CD4-positive, alpha-beta memory T cell (primary cell): ENCODE data around the gene SHC3. TPM values are rescaled to one million over a fixed set of nuclear protein-coding genes. Genes with fewer than 3 reads are reported as not detected.

Source experiments
- CTCF ChIA-PET: fragments of 350-600 bp; sonication (Branson Sonifier 250); formaldehyde crosslinking; loops from one replicate; lab custom pipeline; 2021; ENCODE audit warnings: inconsistent platforms; ENCODE audit not compliant: partially characterized antibody; lab: Charles Lee
- POLR2A ChIA-PET: fragments of 350-600 bp; sonication (Branson Sonifier 250); formaldehyde crosslinking; loops from one replicate; lab custom pipeline; 2021; ENCODE audit not compliant: partially characterized antibody; lab: Charles Lee
- DNase-seq, 5 donors: peaks; one replicate each; pipeline versions ENCODE4 v3.0.0 to v3.0.0-alpha.2; 2020 to 2022; ENCODE audit warnings: mixed read lengths in 1 of 5
- H3K27ac ChIP-seq: one replicate; pipeline ENCODE4 v1.7.0; 2013; ENCODE audit warnings: low read depth, low read length
- H3K27me3 ChIP-seq: 2 replicates; pipeline ENCODE4 v1.7.0; 2013; ENCODE audit warnings: mild to moderate bottlenecking, low read length, moderate library complexity; ENCODE audit not compliant: insufficient read depth
- H3K36me3 ChIP-seq: 2 replicates; pipeline ENCODE4 v1.7.0; 2013; ENCODE audit warnings: mild to moderate bottlenecking, low read length, moderate library complexity; ENCODE audit not compliant: insufficient read depth
- H3K4me1 ChIP-seq: 2 replicates; pipeline ENCODE4 v1.7.0; 2013; ENCODE audit warnings: mild to moderate bottlenecking, low read length, moderate library complexity; ENCODE audit not compliant: insufficient read depth
- H3K4me3 ChIP-seq, 2 donors: one replicate each; pipeline ENCODE4 v1.7.0; 2013; ENCODE audit warnings: low read length in 2 of 2, mild to moderate bottlenecking in 1 of 2
- H3K9me3 ChIP-seq, 2 donors: one replicate each; pipeline ENCODE4 v1.7.0; 2013; ENCODE audit warnings: low read length in 2 of 2, control low read depth in 1 of 2; ENCODE audit not compliant: control insufficient read depth in 1 of 2
- H3K27ac Mint-ChIP-seq, 7 donors: one replicate each; pipeline ENCODE4 v1.8.0; 2020 to 2021; ENCODE audit warnings: mixed read lengths in 7 of 7, mild to moderate bottlenecking in 6 of 7, inconsistent platforms in 3 of 7, moderate library complexity in 3 of 7
- H3K27me3 Mint-ChIP-seq, 2 donors: one replicate each; pipeline ENCODE4 v1.8.0; 2020 to 2021; ENCODE audit warnings: mixed read lengths in 2 of 2
- H3K36me3 Mint-ChIP-seq, 2 donors: one replicate each; pipeline ENCODE4 v1.8.0; 2020 to 2021; ENCODE audit warnings: mixed read lengths in 2 of 2, inconsistent platforms in 1 of 2, mild to moderate bottlenecking in 1 of 2
- H3K4me1 Mint-ChIP-seq, 4 donors: one replicate each; pipeline ENCODE4 v1.8.0; 2020 to 2021; ENCODE audit warnings: mixed read lengths in 4 of 4, mild to moderate bottlenecking in 1 of 4
- H3K4me3 Mint-ChIP-seq, 8 donors: one replicate each; pipeline ENCODE4 v1.8.0; 2020 to 2021; ENCODE audit warnings: mixed read lengths in 8 of 8, mild to moderate bottlenecking in 7 of 8, moderate library complexity in 6 of 8, inconsistent platforms in 3 of 8
- H3K9me3 Mint-ChIP-seq, 8 donors: one replicate each; pipeline ENCODE4 v1.8.0; 2020 to 2021; ENCODE audit warnings: mixed read lengths in 8 of 8, mild to moderate bottlenecking in 5 of 8, inconsistent platforms in 3 of 8, moderate library complexity in 1 of 8
- intact Hi-C: fragments of 100-400 bp; cut with micrococcal nuclease; formaldehyde crosslinking; loops from one replicate; pipeline ENCODE4 v1.15.1; 2023
- polyA plus RNA-seq, 2 donors: library from polyadenylated mRNA; unstranded; fragments of 300-500 nt; fragmentation: Illumina TruSeq; gene quantifications; one replicate each; pipeline ENCODE4 v1.2.3, GENCODE V29; 2021
- total RNA-seq, 2 experiments: library from RNA; stranded (reverse); gene quantifications; one replicate each; pipeline ENCODE4 v1.2.3, GENCODE V29; 2021

Gene SHC3
- total and polyA plus RNA-seq, 4 experiments from 2014 or later: 0.06 TPM; not detected in 3

DNA sequence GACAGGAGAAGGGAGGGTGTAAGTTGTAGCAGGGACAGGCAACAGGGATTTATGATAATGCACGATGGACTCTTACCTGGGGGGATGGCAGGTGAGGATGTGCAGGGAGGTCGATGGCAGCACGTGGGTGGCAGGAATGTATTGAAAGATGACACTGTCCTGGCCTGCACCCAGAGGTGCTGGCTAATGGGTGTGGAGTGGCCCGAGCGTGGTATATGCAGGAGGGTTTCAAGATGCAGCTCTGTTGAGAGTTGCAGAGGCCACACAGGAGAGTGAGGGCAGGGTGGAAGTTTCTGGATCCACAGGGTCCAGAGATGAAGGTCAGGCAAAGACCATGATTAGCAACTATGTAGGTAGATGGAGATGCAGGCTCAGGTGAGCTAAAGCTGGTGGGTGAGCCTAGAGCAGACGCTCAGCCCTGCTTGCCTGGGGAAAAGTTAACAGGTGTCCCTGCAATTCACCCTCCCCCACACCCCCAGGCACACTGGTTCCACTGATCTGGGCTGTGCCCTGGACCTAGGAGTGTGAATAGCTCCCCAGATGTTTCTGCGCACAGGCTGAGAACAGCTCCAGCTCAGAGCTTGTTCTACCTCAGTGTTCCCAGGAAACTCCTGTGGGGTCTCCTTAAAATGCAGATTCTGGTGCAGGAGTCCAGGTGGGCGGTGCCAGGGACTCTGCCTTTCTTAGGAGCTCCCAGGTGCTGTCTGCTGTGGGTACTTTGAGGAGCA, 208.8 kb downstream of the SHC3 start:
- Histone ChIP-seq H3K4me1 (no peaks in the 10 kb centered on the region), H3K9me3 (no peaks in the 10 kb centered on the region), H3K27ac (no peak overlapping the region), H3K36me3 (no peaks in the 10 kb centered on the region), H3K27me3 (no peaks in the 10 kb centered on the region), H3K4me3 (no peak overlapping the region)
- POLR2A ChIA-PET: no interaction called here
- Mint-ChIP-seq H3K27ac (no peak overlapping the region), H3K4me1 (no peaks in the 10 kb centered on the region), H3K27me3 (peaks cover 2 to 3% of the 10 kb centered on the region in 2 donors), H3K36me3 (no peaks in the 10 kb centered on the region), H3K9me3 (no peaks in the 10 kb centered on the region), H3K4me3 (no peak overlapping the region)
- CTCF ChIA-PET: no interaction called here
- intact Hi-C loops: no loop called here
- DNase-seq: no peak

DNA sequence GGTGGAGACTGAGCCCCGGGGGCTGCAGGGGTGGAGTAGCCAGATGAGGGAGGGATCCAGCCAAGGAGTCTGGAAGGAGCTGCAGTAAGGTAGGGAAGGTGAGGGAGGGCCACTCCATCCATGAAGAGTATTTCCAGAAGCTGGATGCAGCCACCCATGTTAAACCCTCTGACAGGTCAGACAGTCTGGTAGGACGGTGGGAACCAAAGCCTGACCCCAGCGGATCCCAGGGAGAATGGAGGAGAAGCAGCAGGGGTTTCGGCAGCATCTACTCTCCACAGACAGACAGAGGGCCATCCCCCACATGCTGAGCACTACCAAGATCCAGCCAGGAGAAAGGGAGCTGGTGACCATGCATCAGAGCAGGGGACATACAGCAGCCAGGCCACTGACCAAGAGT, 209.8 kb downstream of the SHC3 start:
- Histone ChIP-seq H3K36me3 (no peaks in the 10 kb centered on the region), H3K27ac (no peak overlapping the region), H3K4me1 (no peaks in the 10 kb centered on the region), H3K27me3 (no peaks in the 10 kb centered on the region), H3K4me3 (no peak overlapping the region), H3K9me3 (no peaks in the 10 kb centered on the region)
- no peak overlapping the region for H3K27ac Mint-ChIP-seq
- H3K4me3 Mint-ChIP-seq: no peak overlapping the region
- H3K27me3 Mint-ChIP-seq: peaks cover 2 to 3% of the 10 kb centered on the region in 2 donors
- H3K9me3 Mint-ChIP-seq: no peaks in the 10 kb centered on the region
- no peaks in the 10 kb centered on the region for H3K4me1 Mint-ChIP-seq
- DNase-seq: no peak
- H3K36me3 Mint-ChIP-seq: no peaks in the 10 kb centered on the region
- intact Hi-C loops: no loop called here
- ChIA-PET POLR2A (no interaction called here), CTCF (no interaction called here)

DNA sequence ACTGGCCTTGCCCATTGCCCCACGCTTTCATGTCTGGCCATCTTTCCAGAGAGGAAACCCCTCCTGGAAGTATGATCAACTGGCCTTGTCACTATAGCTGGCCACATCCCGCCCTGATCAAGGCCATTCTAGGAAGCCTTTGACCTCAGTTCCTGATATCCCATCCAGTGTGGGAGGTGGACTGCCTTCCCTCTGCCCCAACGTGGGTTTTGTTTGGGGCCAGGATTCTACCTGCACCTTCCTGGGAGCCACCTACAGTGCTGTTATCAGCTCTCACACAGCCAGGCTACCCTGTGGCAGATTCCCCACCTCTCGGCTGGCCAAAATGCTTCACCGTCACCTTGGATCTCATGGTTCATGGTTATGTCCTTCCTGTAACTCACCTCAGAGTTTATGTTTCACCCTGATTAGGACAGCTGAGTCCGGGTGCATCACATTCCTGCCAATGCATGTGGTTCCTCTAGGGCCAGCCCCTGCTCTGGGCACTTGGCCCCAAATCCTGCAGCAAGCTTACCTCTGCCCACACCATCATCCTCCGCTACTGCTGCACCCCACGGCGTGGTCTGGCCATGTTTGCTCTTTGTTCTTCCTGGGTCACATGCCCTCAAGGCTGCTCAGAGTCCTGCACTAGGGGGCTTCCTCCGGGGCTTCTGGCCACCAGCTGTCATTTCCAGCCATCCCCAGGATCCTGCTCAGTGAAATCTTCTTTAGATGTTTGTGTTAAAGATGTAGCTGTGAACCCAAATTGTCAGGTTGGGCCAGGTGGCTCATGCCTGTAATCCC, 211.5 kb downstream of the SHC3 start:
- Histone ChIP-seq H3K36me3 (no peaks in the 10 kb centered on the region), H3K9me3 (no peaks in the 10 kb centered on the region), H3K4me3 (no peak overlapping the region), H3K27me3 (no peaks in the 10 kb centered on the region), H3K27ac (no peak overlapping the region), H3K4me1 (no peaks in the 10 kb centered on the region)
- Mint-ChIP-seq H3K4me3 (no peak overlapping the region), H3K27ac (no peak overlapping the region), H3K9me3 (no peaks in the 10 kb centered on the region), H3K4me1 (no peaks in the 10 kb centered on the region), H3K27me3 (peaks cover 2 to 6% of the 10 kb centered on the region in 2 donors), H3K36me3 (no peaks in the 10 kb centered on the region)
- POLR2A ChIA-PET: no interaction called here
- DNase-seq: no peak
- CTCF ChIA-PET: no interaction called here
- intact Hi-C loops: no loop called here

DNA sequence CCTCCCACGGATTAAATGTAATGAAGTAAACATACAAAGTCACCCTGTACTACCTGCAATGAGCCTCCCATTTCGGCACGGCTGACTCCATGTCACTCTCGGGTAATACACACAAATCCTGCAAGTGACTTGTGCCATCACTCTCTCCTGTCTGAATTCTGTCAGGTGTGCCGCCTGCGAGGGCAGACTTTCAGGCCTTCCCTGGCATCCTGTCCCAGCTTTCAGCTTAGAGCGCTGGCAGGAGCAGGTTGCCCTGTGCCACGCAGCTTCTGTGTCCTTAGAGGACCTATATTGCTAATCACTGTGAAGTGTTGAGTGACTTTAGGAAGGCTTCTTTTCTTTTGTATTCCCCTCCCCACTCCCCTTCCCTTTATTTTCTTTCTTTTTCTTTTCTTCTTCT, 213.1 kb downstream of the SHC3 start:
- Mint-ChIP-seq H3K27ac (no peak overlapping the region), H3K4me3 (no peak overlapping the region), H3K36me3 (no peaks in the 10 kb centered on the region), H3K4me1 (no peaks in the 10 kb centered on the region), H3K27me3 (peaks cover 2 to 6% of the 10 kb centered on the region in 2 donors), H3K9me3 (no peaks in the 10 kb centered on the region)
- intact Hi-C loops: no loop called here
- no peak for DNase-seq
- POLR2A ChIA-PET: no interaction called here
- no peak overlapping the region for H3K27ac ChIP-seq
- H3K9me3 ChIP-seq: no peaks in the 10 kb centered on the region
- no peak overlapping the region for H3K4me3 ChIP-seq
- H3K36me3 ChIP-seq: no peaks in the 10 kb centered on the region
- H3K4me1 ChIP-seq: no peaks in the 10 kb centered on the region
- CTCF ChIA-PET: no interaction called here
- H3K27me3 ChIP-seq: no peaks in the 10 kb centered on the region

DNA sequence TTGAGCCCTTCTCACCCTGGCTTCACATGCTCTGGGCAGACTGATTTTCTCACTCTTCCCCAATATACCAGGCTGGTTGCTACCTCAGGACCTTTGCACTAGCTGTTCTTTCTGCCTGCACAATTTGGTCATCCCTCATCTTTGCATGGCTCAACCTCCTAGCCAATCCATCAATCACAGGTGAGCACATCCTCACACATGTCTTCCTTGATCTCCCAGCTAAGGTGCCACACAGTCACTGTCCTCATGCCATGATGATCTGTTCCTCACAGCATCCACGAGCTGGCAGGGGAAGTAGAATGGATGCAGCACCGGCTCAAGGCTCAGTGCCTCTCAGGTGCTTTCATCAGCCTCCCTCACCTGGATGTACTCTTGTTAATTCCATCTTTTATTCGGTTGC, 218.0 kb downstream of the SHC3 start:
- POLR2A ChIA-PET: no interaction called here
- no peak for DNase-seq
- no peaks in the 10 kb centered on the region for H3K9me3 Mint-ChIP-seq

DNA sequence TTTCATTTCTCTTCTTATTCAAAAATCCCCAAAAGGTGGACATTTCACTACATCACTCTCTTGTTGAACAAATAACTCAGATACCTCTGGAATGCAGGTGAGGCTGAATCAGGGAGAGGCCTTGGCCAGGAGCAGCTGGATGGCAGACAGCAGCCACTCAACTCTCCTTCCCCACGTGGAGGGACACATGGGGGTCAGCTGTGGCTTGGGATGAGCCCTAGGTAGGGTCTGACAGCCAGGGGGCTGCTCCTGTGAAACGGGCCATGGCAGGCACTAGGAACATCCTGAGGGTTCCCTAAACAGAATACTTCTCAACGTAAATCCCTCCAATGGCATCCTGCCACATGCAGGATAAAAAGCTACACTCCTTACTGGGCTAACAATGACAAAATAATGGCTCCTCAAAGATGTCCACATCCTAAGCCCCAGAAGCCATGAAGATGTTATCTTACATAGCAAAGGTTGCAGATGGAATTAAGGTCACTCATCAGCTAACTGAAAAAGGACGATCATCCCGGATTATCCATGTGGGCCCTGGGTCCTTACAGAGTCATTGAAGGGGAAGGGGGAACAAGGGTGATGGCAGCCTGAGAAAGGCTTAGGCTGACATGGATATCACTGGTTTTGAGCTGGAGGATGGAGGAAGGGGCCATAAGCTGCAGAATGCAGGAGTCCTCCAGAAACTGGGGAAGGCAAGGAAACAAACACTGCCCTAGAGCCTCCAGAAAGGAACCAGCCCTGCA, 218.7 kb downstream of the SHC3 start:
- Histone ChIP-seq H3K4me3 (no peak overlapping the region), H3K36me3 (no peaks in the 10 kb centered on the region), H3K27ac (no peak overlapping the region), H3K9me3 (no peaks in the 10 kb centered on the region), H3K4me1 (no peaks in the 10 kb centered on the region), H3K27me3 (no peaks in the 10 kb centered on the region)
- no peak for DNase-seq
- intact Hi-C loops: no loop called here
- ChIA-PET POLR2A (no interaction called here), CTCF (no interaction called here)
- Mint-ChIP-seq H3K4me1 (no peaks in the 10 kb centered on the region), H3K4me3 (no peak overlapping the region), H3K27ac (no peak overlapping the region), H3K9me3 (no peaks in the 10 kb centered on the region), H3K36me3 (no peaks in the 10 kb centered on the region), H3K27me3 (peaks cover 1 to 8% of the 10 kb centered on the region in 2 donors)

More for the DNA sequence above, 218.0 kb downstream of the SHC3 start:
- Histone ChIP-seq H3K27me3 (no peaks in the 10 kb centered on the region), H3K4me1 (no peaks in the 10 kb centered on the region), H3K9me3 (no peaks in the 10 kb centered on the region), H3K4me3 (no peak overlapping the region), H3K36me3 (no peaks in the 10 kb centered on the region), H3K27ac (no peak overlapping the region)
- no peaks in the 10 kb centered on the region for H3K4me1 Mint-ChIP-seq
- no peak overlapping the region for H3K4me3 Mint-ChIP-seq
- no peaks in the 10 kb centered on the region for H3K36me3 Mint-ChIP-seq
- CTCF ChIA-PET: no interaction called here
- H3K27ac Mint-ChIP-seq: no peak overlapping the region
- H3K27me3 Mint-ChIP-seq: peaks cover 0 to 5% of the 10 kb centered on the region in 2 donors
- intact Hi-C loops: no loop called here

DNA sequence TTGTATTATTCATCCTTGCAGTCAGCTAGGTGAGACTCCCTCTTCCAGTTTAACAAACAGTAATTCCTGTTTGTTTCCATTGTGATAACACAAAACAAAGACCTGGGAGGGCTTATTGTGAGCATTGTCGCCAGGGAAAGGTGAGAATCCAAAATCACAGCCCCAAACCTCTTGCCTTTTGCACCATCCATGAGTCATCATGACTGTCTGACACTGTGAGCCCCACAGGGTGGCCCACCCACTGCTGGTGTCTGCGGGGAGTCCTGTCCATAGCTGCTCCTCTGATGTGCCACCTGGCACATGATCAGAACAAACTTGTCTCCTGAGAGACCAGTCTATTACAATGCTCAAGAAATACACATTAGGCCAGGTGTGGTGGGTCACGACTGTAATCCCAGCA, 221.1 kb downstream of the SHC3 start:
- intact Hi-C loops: no loop called here
- Histone ChIP-seq H3K9me3 (no peaks in the 10 kb centered on the region), H3K27ac (no peak overlapping the region), H3K4me1 (no peaks in the 10 kb centered on the region), H3K4me3 (no peak overlapping the region), H3K27me3 (no peaks in the 10 kb centered on the region), H3K36me3 (no peaks in the 10 kb centered on the region)
- no peaks in the 10 kb centered on the region for H3K36me3 Mint-ChIP-seq
- H3K9me3 Mint-ChIP-seq: no peaks in the 10 kb centered on the region
- H3K4me3 Mint-ChIP-seq: no peak overlapping the region
- H3K27ac Mint-ChIP-seq: no peak overlapping the region
- DNase-seq: no peak
- CTCF ChIA-PET: no interaction called here
- H3K27me3 Mint-ChIP-seq: peaks cover 3 to 9% of the 10 kb centered on the region in 2 donors
- POLR2A ChIA-PET: no interaction called here
- peaks cover 0 to 5% (median 0%) of the 10 kb centered on the region in 4 donors for H3K4me1 Mint-ChIP-seq
